Panc1 (cell line): Measurements from ENCODE around the gene KRT26. TPM values are rescaled to one million over a fixed set of nuclear protein-coding genes. Genes with fewer than 3 reads are reported as not detected.
A peak's percentile ranks its signal among the peaks of the same experiment; 100 is the strongest.

Experiments
- ATAC-seq: fragments of 200-7000 bp; cut with Tn5 transposase; 2 replicates; pipeline ENCODE4 v1.9.1; 2020; ENCODE audit warnings: mild to moderate bottlenecking, moderate library complexity
- BruUV-seq: library from RNA; stranded (reverse); fragments of 400-500 nt; replicated peaks from 2 replicates; lab custom pipeline; 2021; lab: Mats Ljungman, UMichigan
- CTCF ChIA-PET: fragments of 300-600 bp; sonication (Branson Sonifier 250); formaldehyde crosslinking; loops from one replicate; lab custom pipeline; 2022; ENCODE audit warnings: antibody characterized with exemption; lab: Charles Lee
- POLR2A ChIA-PET: fragments of 300-600 bp; sonication (Branson Sonifier 250); formaldehyde crosslinking; loops from one replicate; lab custom pipeline; 2022; ENCODE audit warnings: antibody characterized with exemption; lab: Charles Lee
- DNase-seq: peaks from one replicate; pipeline ENCODE4 v3.0.0-alpha.2; 2010; ENCODE audit warnings: low read depth, low spot score
- H3K27ac ChIP-seq: 2 replicates; pipeline ENCODE4 v1.5.1; 2011; ENCODE audit warnings: mild to moderate bottlenecking, low read length, inconsistent platforms
- H3K27me3 ChIP-seq: fragments of 200-500 bp; sonication (Bioruptor generic); 2 replicates; pipeline ENCODE4 v1.6.0; 2014; ENCODE audit warnings: low read length, inconsistent platforms; ENCODE audit not compliant: control insufficient read depth, insufficient read depth
- H3K36me3 ChIP-seq: fragments of 200-500 bp; sonication (Bioruptor generic); 2 replicates; pipeline ENCODE4 v1.5.1; 2014; ENCODE audit warnings: inconsistent platforms, mild to moderate bottlenecking, low read length, moderate library complexity; ENCODE audit not compliant: control insufficient read depth, insufficient read depth
- H3K4me1 ChIP-seq: 2 replicates; pipeline ENCODE4 v1.5.1; 2011; ENCODE audit warnings: inconsistent platforms, mild to moderate bottlenecking, low read length, moderate library complexity; ENCODE audit not compliant: control insufficient read depth, insufficient read depth
- H3K4me3 ChIP-seq, 2 experiments: 2 replicates each; pipeline ENCODE4 v1.5.1; 2011 to 2012; ENCODE audit warnings: low read depth in 2 of 2, low read length in 2 of 2, mild to moderate bottlenecking in 2 of 2, inconsistent platforms in 1 of 2, moderate library complexity in 1 of 2
- H3K9me3 ChIP-seq: fragments of 200-500 bp; sonication (Bioruptor generic); 2 replicates; pipeline ENCODE4 v1.5.1; 2014; ENCODE audit warnings: low read depth, mild to moderate bottlenecking, inconsistent platforms, low read length, moderate library complexity; ENCODE audit not compliant: control insufficient read depth, insufficient read depth
- CTCF ChIP-seq: fragments of 450-650 bp; IDR thresholded peaks from 2 replicates; pipeline ENCODE4 v1.5.1; 2017; ENCODE audit warnings: mild to moderate bottlenecking
- POLR2AphosphoS5 ChIP-seq: IDR thresholded peaks from 2 replicates; pipeline ENCODE4 v1.6.1; 2012; ENCODE audit warnings: mild to moderate bottlenecking, low read depth, low read length, moderate library complexity
- REST ChIP-seq, 2 experiments: IDR thresholded peaks; 2 replicates each; pipeline ENCODE4 v1.6.1; 2011 to 2012; ENCODE audit warnings: low read depth in 2 of 2, control low read depth in 1 of 2, low read length in 1 of 2, mild to moderate bottlenecking in 1 of 2, moderate library complexity in 1 of 2; ENCODE audit not compliant: insufficient read depth in 1 of 2
- SIN3A ChIP-seq: IDR thresholded peaks from 2 replicates; pipeline ENCODE4 v1.6.1; 2012; ENCODE audit warnings: low read depth, mild to moderate bottlenecking, low read length, moderate library complexity, borderline replicate concordance; ENCODE audit not compliant: insufficient read depth
- TCF7L2 ChIP-seq: IDR thresholded peaks from 2 replicates; pipeline ENCODE4 v1.6.1; 2011; ENCODE audit warnings: mild to moderate bottlenecking, low read depth, low read length, inconsistent platforms
- in situ Hi-C: cut with HindIII; loops from 2 replicates; pipeline ENCODE4 v1.10.0; 2016; ENCODE audit warnings: low sequenced_read_pairs, low pct_unique_long_range_greater_than_20kb
- intact Hi-C: fragments of 100-400 bp; cut with micrococcal nuclease; formaldehyde crosslinking; loops from one replicate; pipeline ENCODE4 v1.10.0; 2022; ENCODE audit not compliant: unreplicated experiment
- total RNA-seq: library from RNA; stranded (reverse); gene quantifications from one replicate; pipeline ENCODE4 v1.2.1, GENCODE V29; 2021; ENCODE audit not compliant: unreplicated experiment

The KRT26 gene
- total RNA-seq, 1 experiment from 2014 or later, result not detected

GRCh38 chr17:40818733-40819527, 46.9 kb upstream of the KRT26 start:
- intact Hi-C loops, result no loop called here
- H3K4me1 ChIP-seq, result peaks cover 16% of the 10 kb centered on the region; the same call in 1 of the 2 replicates
- ChIA-PET CTCF (interaction anchor here (0.5 to 0.8 kb wide), 5 partner anchors 45 to 908 kb away, joined by 3 to 7 read pairs (median 4); no protein-coding TSS in a partner anchor), POLR2A (interaction anchor here (0.6 to 1.1 kb wide), 9 partner anchors 9 to 721 kb away, joined by 3 to 7 read pairs (median 5); no protein-coding TSS in a partner anchor)
- peak overlapping the region; percentile 99 for H3K27ac ChIP-seq
- BruUV-seq, result no TSS peak
- no peak for DNase-seq
- H3K4me3 ChIP-seq, result peak overlapping the region; percentile 90 to 97
- ATAC-seq, result peak; percentile 97
- no peaks in the 10 kb centered on the region for H3K9me3 ChIP-seq
- no peaks in the 10 kb centered on the region for H3K27me3 ChIP-seq
- in situ Hi-C loops, result no loop called here
- TF ChIP-seq CTCF (no peak), POLR2AphosphoS5 (peak; percentile 93), SIN3A (no peak)
- peaks cover 8% of the 10 kb centered on the region; the same call in 1 of the 2 replicates for H3K36me3 ChIP-seq

- peaks cover 8% of the 10 kb centered on the region; the same call in 1 of the 2 replicates for H3K36me3 ChIP-seq
- TF ChIP-seq REST (IDR thresholded peaks at IDR 0.05; ENCODE audit: insufficient read depth in 1 of 2, low read depth in 2 of 2, low read length in 1 of 2) (no peak), TCF7L2 (no peak), CTCF (no peak), SIN3A (no peak), POLR2AphosphoS5 (no peak)
- H3K4me1 ChIP-seq, result peaks cover 16% of the 10 kb centered on the region; the same call in 1 of the 2 replicates
- in situ Hi-C loops (no loop called here), intact Hi-C loops (no loop called here)
- CTCF ChIA-PET, result interaction anchor here (0.6 kb wide), 2 partner anchors 44 to 844 kb away, joined by 3 to 7 read pairs; no protein-coding TSS in a partner anchor
- H3K9me3 ChIP-seq, result no peaks in the 10 kb centered on the region
- peak overlapping the region; percentile 98 for H3K27ac ChIP-seq
- peak overlapping the region; percentile 71 to 90 for H3K4me3 ChIP-seq
- no peaks in the 10 kb centered on the region for H3K27me3 ChIP-seq
- DNase-seq (no peak), ATAC-seq (no peak)
- BruUV-seq, result TSS peak; percentile 99
- POLR2A ChIA-PET, result interaction anchor here (0.6 to 1.1 kb wide), 4 partner anchors 9 to 573 kb away, joined by 3 to 7 read pairs (median 5); no protein-coding TSS in a partner anchor
Observed at GRCh38 chr17:40818343-40818732, 46.3 kb upstream of the KRT26 start.
